Mesothelial cell of epicardium (in vitro differentiated cells): ENCODE results near the gene IQGAP3. TPM values are rescaled to one million over a fixed set of nuclear protein-coding genes. Genes with fewer than 3 reads are reported as not detected.

Experiments used
- DNase-seq, 2 experiments: peaks; one replicate each; pipeline ENCODE4 v3.0.0; 2021; ENCODE audit warnings: low spot score in 2 of 2; ENCODE audit not compliant: unreplicated experiment in 2 of 2
- H3K27ac Mint-ChIP-seq: 2 replicates; pipeline ENCODE4 v1.8.0; 2021; ENCODE audit warnings: mixed read lengths
- H3K27me3 Mint-ChIP-seq: 2 replicates; pipeline ENCODE4 v1.8.0; 2021; ENCODE audit warnings: low read depth, mixed read lengths
- H3K36me3 Mint-ChIP-seq: 2 replicates; pipeline ENCODE4 v1.8.0; 2021; ENCODE audit warnings: mixed read lengths
- H3K4me1 Mint-ChIP-seq: 2 replicates; pipeline ENCODE4 v1.8.0; 2021; ENCODE audit warnings: mixed read lengths
- H3K4me3 Mint-ChIP-seq: 2 replicates; pipeline ENCODE4 v1.8.0; 2021; ENCODE audit warnings: mild to moderate bottlenecking, moderate library complexity, mixed read lengths
- H3K9me3 Mint-ChIP-seq: 2 replicates; pipeline ENCODE4 v1.8.0; 2021; ENCODE audit warnings: mixed read lengths
- total RNA-seq: library from RNA; stranded (reverse); gene quantifications from 3 replicates; pipeline ENCODE4 v1.2.1, GENCODE V29; 2021
- TF ChIP-seq, protein P1 (sequence below): fragments of 200-600 bp; sonication (generic); IDR thresholded peaks from one replicate; pipeline ENCODE4 v1.5.0; 2021; ENCODE audit warnings: antibody characterized with exemption; ENCODE audit not compliant: unreplicated experiment

The IQGAP3 gene
- total RNA-seq, 1 donor from 2014 or later = 17.6 TPM

- Mint-ChIP-seq H3K27me3 (peaks cover 13% of the 10 kb centered on the region), H3K27ac (no peak overlapping the region), H3K4me1 (peaks cover 11% of the 10 kb centered on the region), H3K9me3 (no peaks in the 10 kb centered on the region), H3K36me3 (no peaks in the 10 kb centered on the region), H3K4me3 (no peak overlapping the region)
- TF ChIP-seq, protein P1, sequence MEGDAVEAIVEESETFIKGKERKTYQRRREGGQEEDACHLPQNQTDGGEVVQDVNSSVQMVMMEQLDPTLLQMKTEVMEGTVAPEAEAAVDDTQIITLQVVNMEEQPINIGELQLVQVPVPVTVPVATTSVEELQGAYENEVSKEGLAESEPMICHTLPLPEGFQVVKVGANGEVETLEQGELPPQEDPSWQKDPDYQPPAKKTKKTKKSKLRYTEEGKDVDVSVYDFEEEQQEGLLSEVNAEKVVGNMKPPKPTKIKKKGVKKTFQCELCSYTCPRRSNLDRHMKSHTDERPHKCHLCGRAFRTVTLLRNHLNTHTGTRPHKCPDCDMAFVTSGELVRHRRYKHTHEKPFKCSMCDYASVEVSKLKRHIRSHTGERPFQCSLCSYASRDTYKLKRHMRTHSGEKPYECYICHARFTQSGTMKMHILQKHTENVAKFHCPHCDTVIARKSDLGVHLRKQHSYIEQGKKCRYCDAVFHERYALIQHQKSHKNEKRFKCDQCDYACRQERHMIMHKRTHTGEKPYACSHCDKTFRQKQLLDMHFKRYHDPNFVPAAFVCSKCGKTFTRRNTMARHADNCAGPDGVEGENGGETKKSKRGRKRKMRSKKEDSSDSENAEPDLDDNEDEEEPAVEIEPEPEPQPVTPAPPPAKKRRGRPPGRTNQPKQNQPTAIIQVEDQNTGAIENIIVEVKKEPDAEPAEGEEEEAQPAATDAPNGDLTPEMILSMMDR = no peak
- DNase-seq = no peak
These were observed 14.6 kb upstream of the IQGAP3 start for GRCh38 chr1:156586892-156587477.

DNA sequence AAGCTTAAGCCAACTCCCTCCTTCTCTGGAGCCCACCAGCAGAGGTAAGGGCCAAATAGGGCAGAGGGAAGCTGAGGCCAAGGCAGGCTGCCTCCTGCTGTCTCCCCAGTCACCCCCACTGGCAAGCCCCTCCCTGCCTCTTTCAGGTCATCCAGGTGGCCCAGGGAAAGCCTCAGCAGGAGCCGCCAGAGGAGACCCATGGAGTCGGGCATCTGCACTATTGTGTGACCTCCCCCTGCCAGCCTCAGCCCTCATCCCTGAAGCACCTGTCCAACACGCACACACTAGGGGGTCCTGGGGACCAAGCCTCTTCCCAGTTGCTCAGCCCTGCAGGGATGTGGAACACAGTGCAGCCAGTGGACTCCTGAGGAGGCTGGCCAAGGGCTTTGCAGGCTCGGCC lies 14.0 kb upstream of the IQGAP3 start:
- no peak for DNase-seq

GRCh38 chr1:156584813-156585212 lies 12.4 kb upstream of the IQGAP3 start:
- TF ChIP-seq, protein P1 = no peak
- peaks cover 2% of the 10 kb centered on the region for H3K4me1 Mint-ChIP-seq
- peaks cover 13% of the 10 kb centered on the region for H3K27me3 Mint-ChIP-seq
- no peak for DNase-seq
- H3K27ac Mint-ChIP-seq = no peak overlapping the region
- H3K9me3 Mint-ChIP-seq = no peaks in the 10 kb centered on the region
- no peak overlapping the region for H3K4me3 Mint-ChIP-seq
- no peaks in the 10 kb centered on the region for H3K36me3 Mint-ChIP-seq

More for the DNA sequence above, 14.0 kb upstream of the IQGAP3 start:
- Mint-ChIP-seq H3K9me3 (no peaks in the 10 kb centered on the region), H3K4me1 (peaks cover 10% of the 10 kb centered on the region), H3K4me3 (no peak overlapping the region), H3K27me3 (peaks cover 13% of the 10 kb centered on the region), H3K36me3 (no peaks in the 10 kb centered on the region), H3K27ac (no peak overlapping the region)
- TF ChIP-seq, protein P1 = no peak

DNA sequence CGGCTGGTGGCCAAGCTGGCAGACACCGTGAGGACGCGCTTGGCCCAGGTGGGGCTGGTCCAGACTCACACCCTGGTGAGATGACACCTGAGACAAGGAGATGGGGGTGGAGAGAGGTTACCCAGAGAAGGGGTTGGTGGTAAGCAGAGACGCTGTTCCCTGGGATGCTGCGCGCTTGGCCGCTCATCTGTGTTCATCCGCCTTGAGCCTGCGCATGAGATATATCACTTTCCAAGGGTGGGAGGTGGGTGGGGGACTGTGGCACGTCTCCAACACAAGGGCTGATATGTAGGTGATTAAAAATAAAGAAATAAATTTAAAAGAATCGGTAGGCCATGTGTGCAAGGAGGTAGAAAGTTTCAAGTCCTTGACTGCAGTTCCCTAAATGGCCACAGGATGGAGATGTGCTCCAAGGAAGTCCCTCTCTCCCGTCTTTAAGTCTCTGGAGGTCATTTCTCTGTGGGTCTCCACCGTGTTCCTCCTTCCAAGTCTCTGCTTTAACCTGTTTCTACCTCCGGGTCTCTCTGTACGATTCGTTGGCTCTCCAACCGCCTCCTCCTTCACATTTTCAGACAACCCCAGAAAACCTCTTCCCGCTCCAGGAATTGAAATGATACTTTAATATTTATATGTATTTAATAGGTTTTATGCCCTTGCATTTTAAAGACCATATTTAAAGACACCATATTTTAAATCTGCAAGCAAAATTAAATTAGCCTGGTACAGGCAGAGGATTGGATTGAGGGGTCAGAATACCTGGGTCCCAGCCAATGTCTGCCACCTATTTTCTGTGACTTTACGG lies 11.7 kb upstream of the IQGAP3 start:
- Mint-ChIP-seq H3K4me3 (no peak overlapping the region), H3K27ac (no peak overlapping the region)

DNA sequence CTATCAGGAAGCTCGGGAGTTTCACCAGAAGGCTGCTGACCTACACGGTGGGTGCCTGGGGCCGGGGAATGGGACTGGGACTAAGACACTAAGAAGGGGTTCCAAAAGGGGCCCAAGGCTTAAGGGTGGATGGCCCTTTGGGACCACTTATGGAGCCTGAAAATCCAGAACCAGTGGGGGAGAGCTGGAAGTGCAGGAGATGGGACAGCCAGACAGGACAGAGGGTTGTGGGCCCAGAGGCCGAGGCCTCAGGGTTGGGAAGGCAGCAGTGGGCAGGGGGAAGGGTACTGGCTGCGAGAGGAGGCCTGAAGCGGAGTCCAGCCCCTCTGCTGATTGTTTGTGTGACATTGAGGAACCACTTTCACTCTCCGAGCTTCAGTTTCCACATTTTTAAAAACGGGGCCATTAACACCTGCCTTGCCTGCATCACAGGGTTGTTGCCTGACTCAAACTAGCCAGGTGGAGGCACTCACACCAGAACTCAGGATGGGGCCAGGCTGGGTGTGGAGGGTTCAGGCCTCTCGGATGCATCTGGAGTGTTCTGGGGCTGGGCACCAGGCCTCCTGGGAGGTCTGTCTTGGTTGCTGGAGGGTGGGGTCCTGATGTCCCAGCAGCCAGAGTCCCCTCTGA lies 10.1 kb upstream of the IQGAP3 start:
- TF ChIP-seq, protein P1 = no peak
- no peak for DNase-seq
- Mint-ChIP-seq H3K9me3 (no peaks in the 10 kb centered on the region), H3K4me3 (no peak overlapping the region), H3K36me3 (no peaks in the 10 kb centered on the region), H3K27me3 (peaks cover 13% of the 10 kb centered on the region), H3K27ac (no peak overlapping the region), H3K4me1 (peaks cover 9% of the 10 kb centered on the region)

More for the DNA sequence above, 11.7 kb upstream of the IQGAP3 start:
- TF ChIP-seq, protein P1 = peak; percentile 94
- no peaks in the 10 kb centered on the region for H3K36me3 Mint-ChIP-seq
- peak; percentile 46 to 75 for DNase-seq
- H3K27me3 Mint-ChIP-seq = peaks cover 13% of the 10 kb centered on the region
- H3K4me1 Mint-ChIP-seq = peaks cover 2% of the 10 kb centered on the region
- no peaks in the 10 kb centered on the region for H3K9me3 Mint-ChIP-seq
